Thoracic aorta (tissue), 2 donors: ENCODE data around the gene GPR31. TPM values are rescaled to one million over a fixed set of nuclear protein-coding genes. Genes with fewer than 3 reads are reported as not detected.

Source experiments
- ATAC-seq: fragments of 150-250 bp; one replicate; pipeline ENCODE4 v1.8.0; 2017; ENCODE audit warnings: low read depth; ENCODE audit not compliant: insufficient number of reproducible peaks, low FRiP score
- DNase-seq: peaks from one replicate; pipeline ENCODE4 v3.0.0-alpha.2; 2020; ENCODE audit warnings: low spot score
- H3K27ac ChIP-seq, 2 donors: fragments of 200-600 bp; sonication (generic); 1 replicate in 1 of 2; 2 replicates in 1 of 2; pipeline ENCODE4 v1.5.1; 2016; ENCODE audit warnings: mild to moderate bottlenecking in 2 of 2, moderate library complexity in 2 of 2
- H3K27me3 ChIP-seq: fragments of 200-600 bp; sonication (generic); replicated peaks from 2 replicates; pipeline ENCODE4 v1.6.0; 2016; ENCODE audit warnings: mild to moderate bottlenecking; ENCODE audit not compliant: insufficient read depth
- H3K36me3 ChIP-seq: fragments of 200-600 bp; sonication (generic); one replicate; pipeline ENCODE4 v1.5.1; 2016
- H3K4me1 ChIP-seq, 2 donors: fragments of 200-600 bp; sonication (generic); 1 replicate in 1 of 2; 2 replicates in 1 of 2; pipeline versions ENCODE4 v1.5.1 to v1.6.0; 2016; ENCODE audit warnings: low read depth in 2 of 2, mild to moderate bottlenecking in 1 of 2; ENCODE audit not compliant: control insufficient read depth in 1 of 2
- H3K4me3 ChIP-seq: fragments of 200-600 bp; sonication (generic); 2 replicates; pipeline ENCODE4 v1.5.1; 2016; ENCODE audit warnings: mild to moderate bottlenecking
- H3K9me3 ChIP-seq: fragments of 200-600 bp; sonication (generic); 2 replicates; pipeline ENCODE4 v1.5.1; 2016
- total RNA-seq, 2 donors: library from RNA; depleted of rRNA; stranded (reverse); fragments of >200 nt; gene quantifications; one replicate each; pipeline versions ENCODE4 v1.1.0 to v1.2.3, GENCODE V29; 2016
- TF ChIP-seq, protein P1 (sequence below): fragments of 200-600 bp; sonication (generic); IDR thresholded peaks from one replicate; pipeline ENCODE4 v1.5.1; 2019; ENCODE audit warnings: antibody characterized with exemption

The GPR31 gene
- total RNA-seq, 2 donors from 2014 or later = not detected

GRCh38 chr6:167151648-167152047, 6.1 kb downstream of the GPR31 start:
- Histone ChIP-seq H3K27ac (no peak overlapping the region), H3K36me3 (no peaks in the 10 kb centered on the region), H3K4me3 (no peak overlapping the region), H3K4me1 (no peaks in the 10 kb centered on the region), H3K9me3 (no peaks in the 10 kb centered on the region), H3K27me3 (no peaks in the 10 kb centered on the region)
- TF ChIP-seq, protein P1, sequence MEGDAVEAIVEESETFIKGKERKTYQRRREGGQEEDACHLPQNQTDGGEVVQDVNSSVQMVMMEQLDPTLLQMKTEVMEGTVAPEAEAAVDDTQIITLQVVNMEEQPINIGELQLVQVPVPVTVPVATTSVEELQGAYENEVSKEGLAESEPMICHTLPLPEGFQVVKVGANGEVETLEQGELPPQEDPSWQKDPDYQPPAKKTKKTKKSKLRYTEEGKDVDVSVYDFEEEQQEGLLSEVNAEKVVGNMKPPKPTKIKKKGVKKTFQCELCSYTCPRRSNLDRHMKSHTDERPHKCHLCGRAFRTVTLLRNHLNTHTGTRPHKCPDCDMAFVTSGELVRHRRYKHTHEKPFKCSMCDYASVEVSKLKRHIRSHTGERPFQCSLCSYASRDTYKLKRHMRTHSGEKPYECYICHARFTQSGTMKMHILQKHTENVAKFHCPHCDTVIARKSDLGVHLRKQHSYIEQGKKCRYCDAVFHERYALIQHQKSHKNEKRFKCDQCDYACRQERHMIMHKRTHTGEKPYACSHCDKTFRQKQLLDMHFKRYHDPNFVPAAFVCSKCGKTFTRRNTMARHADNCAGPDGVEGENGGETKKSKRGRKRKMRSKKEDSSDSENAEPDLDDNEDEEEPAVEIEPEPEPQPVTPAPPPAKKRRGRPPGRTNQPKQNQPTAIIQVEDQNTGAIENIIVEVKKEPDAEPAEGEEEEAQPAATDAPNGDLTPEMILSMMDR = no peak
- DNase-seq (no peak), ATAC-seq (no peak)

- no peak overlapping the region for H3K27ac ChIP-seq
- no peaks in the 10 kb centered on the region for H3K27me3 ChIP-seq
- H3K4me3 ChIP-seq = no peak overlapping the region
- ATAC-seq (no peak), DNase-seq (no peak)
- no peaks in the 10 kb centered on the region for H3K36me3 ChIP-seq
- no peaks in the 10 kb centered on the region for H3K9me3 ChIP-seq
- H3K4me1 ChIP-seq = no peaks in the 10 kb centered on the region
- TF ChIP-seq, protein P1 = no peak
These were observed 6.7 kb downstream of the GPR31 start for GRCh38 chr6:167150941-167151549.

DNA sequence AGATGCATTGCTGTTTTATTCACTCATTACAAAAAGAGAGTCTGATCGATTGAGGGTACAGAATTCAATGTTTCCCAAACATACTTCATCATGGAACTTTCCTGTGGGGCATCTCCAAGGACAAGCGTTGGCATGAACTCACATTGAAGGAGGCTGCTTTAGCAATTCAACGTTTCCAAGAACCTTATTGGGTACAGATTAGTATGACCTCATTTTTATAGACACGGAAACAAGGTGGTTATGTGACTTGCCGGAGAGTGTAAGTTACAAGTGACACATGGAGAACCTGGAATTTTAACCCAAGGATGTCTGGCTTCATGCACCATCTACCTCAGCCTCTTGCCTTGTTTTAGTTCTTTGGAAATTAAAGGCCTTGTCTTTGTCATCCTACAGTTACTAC, 8.8 kb downstream of the GPR31 start:
- no peak overlapping the region for H3K27ac ChIP-seq
- ATAC-seq (no peak), DNase-seq (no peak)
- H3K27me3 ChIP-seq = no peaks in the 10 kb centered on the region
- H3K36me3 ChIP-seq = no peaks in the 10 kb centered on the region
- TF ChIP-seq, protein P1 = no peak
- H3K9me3 ChIP-seq = no peaks in the 10 kb centered on the region
- H3K4me3 ChIP-seq = no peak overlapping the region
- H3K4me1 ChIP-seq = no peaks in the 10 kb centered on the region

- Histone ChIP-seq H3K27ac (no peak overlapping the region), H3K4me1 (no peaks in the 10 kb centered on the region), H3K27me3 (no peaks in the 10 kb centered on the region), H3K9me3 (no peaks in the 10 kb centered on the region), H3K4me3 (no peak overlapping the region), H3K36me3 (no peaks in the 10 kb centered on the region)
- DNase-seq = no peak
- ATAC-seq = no peak
- TF ChIP-seq, protein P1 = no peak
These were observed 9.8 kb downstream of the GPR31 start for GRCh38 chr6:167148021-167148420.

GRCh38 chr6:167146977-167147376, 10.8 kb downstream of the GPR31 start:
- Histone ChIP-seq H3K4me3 (no peak overlapping the region), H3K36me3 (no peaks in the 10 kb centered on the region), H3K9me3 (no peaks in the 10 kb centered on the region), H3K4me1 (no peaks in the 10 kb centered on the region), H3K27me3 (no peaks in the 10 kb centered on the region), H3K27ac (no peak overlapping the region)
- ATAC-seq (no peak), DNase-seq (no peak)
- TF ChIP-seq, protein P1 = no peak
